ENCODE data around the gene GRK5. TPM values are rescaled to one million over a fixed set of nuclear protein-coding genes. Genes with fewer than 3 reads are reported as not detected.

The GRK5 gene
- total RNA-seq, 2 donors from 2014 or later: 3.4 to 4.9 TPM

DNA sequence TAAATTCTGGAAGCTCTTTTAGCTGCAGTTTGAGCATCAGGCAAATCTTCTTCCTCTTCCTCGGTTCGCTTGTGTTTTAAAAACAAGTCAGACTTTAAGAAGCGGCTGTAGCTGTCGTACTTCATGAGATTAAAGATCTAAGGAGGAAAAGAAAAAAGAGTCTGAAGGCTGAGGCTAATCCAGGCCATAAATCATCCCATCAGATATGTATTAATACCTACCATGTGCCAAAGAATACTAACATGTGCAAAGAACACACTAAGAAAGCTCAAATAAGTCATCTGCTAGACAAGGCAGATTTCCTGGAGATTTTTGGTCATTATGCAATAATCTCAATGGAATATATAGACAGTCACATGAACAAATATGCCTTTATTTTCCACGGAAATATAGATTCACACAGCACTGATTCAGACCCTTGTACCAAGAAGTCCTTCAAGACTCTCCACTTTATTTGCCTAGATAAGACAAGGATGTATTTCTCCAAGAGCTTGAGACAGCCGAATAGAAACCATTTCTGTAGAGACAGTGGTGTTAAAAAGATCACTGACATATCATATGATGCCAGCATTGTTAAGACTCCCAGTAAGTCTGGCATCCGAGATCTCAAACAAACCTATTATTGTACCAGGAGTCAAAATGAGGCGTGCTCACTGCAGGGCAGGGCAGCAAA, 292.9 kb downstream of the GRK5 start:
- ATAC-seq: no peak
- TF ChIP-seq CTCF (IDR thresholded peaks at IDR 0.05) (no peak), POLR2A (IDR thresholded peaks at IDR 0.05) (no peak)
- intact Hi-C loops (cut with DNase I): no loop called here

DNA sequence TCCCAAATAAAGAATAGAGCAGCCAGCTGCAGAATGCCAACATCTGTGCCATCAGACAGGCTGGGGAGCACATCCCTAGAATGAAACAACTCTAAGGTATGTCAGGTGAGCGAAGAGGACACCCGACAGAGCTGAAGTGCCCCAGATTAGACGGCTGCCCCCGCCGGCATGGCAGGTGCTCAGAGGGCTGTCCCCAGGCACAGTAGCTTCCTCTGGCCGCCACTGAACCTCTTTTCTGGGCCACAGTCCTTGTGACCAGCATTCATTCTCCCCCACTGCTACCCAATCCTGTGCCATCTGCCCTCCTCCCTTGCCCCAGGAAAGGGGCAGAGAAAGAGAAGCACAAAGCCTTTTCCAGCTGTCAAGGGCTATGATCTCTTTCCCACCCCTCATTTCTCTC, 293.4 kb downstream of the GRK5 start:
- ATAC-seq (no peak), DNase-seq (no peak)
- intact Hi-C loops (cut with DNase I): no loop called here
- H3K27me3 ChIP-seq: no peaks in the 10 kb centered on the region
- TF ChIP-seq CTCF (IDR thresholded peaks at IDR 0.05): no peak
- H3K9me3 ChIP-seq: no peaks in the 10 kb centered on the region
- no peaks in the 10 kb centered on the region for H3K36me3 ChIP-seq (replicated peaks in 1 of 2; ENCODE audit: insufficient read depth in 1 of 2, low read depth in 2 of 2)
- no peak overlapping the region for H3K27ac ChIP-seq
- 71 to 80% methylated on average over 2 to 6 of the region's 6 CpGs for WGBS, 2 donors
- no peak overlapping the region for H3K4me3 ChIP-seq
- no peaks in the 10 kb centered on the region for H3K4me1 ChIP-seq

More for the DNA sequence above, 292.9 kb downstream of the GRK5 start:
- no peak for DNase-seq
- Histone ChIP-seq H3K36me3 (replicated peaks in 1 of 2; ENCODE audit: insufficient read depth in 1 of 2, low read depth in 2 of 2) (no peaks in the 10 kb centered on the region), H3K4me1 (no peaks in the 10 kb centered on the region), H3K9me3 (no peaks in the 10 kb centered on the region), H3K27ac (no peak overlapping the region), H3K4me3 (no peak overlapping the region), H3K27me3 (no peaks in the 10 kb centered on the region)
- 59 to 69% methylated on average over 8 of the region's 8 CpGs for WGBS, 2 donors

DNA sequence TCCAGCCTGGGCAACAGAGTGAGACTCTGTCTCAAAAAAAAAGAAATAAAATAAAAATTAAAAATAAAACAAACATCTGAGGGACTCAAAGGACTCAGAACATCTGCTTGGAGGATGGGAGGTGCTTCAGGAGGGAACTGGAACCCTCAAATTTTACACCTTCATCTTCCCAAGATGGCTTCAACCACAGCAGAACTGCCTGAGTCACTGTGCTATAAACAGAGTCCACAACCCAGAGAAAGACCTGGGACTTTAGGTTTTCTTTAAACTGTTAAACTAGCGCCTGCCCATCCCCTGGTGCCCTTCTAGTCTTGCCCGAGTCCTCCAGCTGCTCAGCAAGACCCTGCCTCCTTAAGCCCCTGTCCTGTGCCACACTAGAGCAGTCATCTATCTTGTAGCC, 294.3 kb downstream of the GRK5 start:
- DNase-seq: no peak
- Histone ChIP-seq H3K27ac (no peak overlapping the region), H3K36me3 (replicated peaks in 1 of 2; ENCODE audit: insufficient read depth in 1 of 2, low read depth in 2 of 2) (no peaks in the 10 kb centered on the region), H3K4me1 (no peaks in the 10 kb centered on the region), H3K27me3 (no peaks in the 10 kb centered on the region), H3K4me3 (no peak overlapping the region), H3K9me3 (no peaks in the 10 kb centered on the region)
- no peak for TF ChIP-seq CTCF (IDR thresholded peaks at IDR 0.05)
- no peak for TF ChIP-seq POLR2A (IDR thresholded peaks at IDR 0.05)
- WGBS, 2 donors: 69 to 90% methylated on average over 1 to 2 of the region's 2 CpGs
- intact Hi-C loops (cut with DNase I): no loop called here
- no peak for ATAC-seq

DNA sequence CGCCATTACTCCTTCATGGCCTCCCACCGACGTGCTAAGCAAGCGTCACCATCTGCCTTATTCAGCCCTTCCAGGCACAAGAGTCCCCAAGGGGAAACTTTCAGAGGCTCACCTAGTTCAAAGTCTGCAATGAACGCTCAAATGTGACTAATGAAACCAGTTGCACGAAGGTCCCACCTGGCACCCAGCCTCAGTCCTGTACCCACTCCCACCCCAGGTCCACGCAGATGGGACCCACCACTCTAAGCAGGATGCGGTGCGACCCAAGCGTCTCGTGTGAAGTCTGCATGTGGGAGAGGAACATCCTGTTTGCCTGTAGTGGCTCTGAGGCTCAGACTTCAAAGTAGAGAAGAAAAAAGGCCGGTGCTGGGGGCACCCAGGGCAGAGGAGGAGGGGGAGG, 294.8 kb downstream of the GRK5 start:
- H3K9me3 ChIP-seq: no peaks in the 10 kb centered on the region
- ATAC-seq (no peak), DNase-seq (peak in 1 of 4 donors; percentile 11)
- H3K4me3 ChIP-seq: no peak overlapping the region
- intact Hi-C loops (cut with DNase I): no loop called here
- no peaks in the 10 kb centered on the region for H3K36me3 ChIP-seq (replicated peaks in 1 of 2; ENCODE audit: insufficient read depth in 1 of 2, low read depth in 2 of 2)
- 42 to 55% methylated on average over 10 to 12 of the region's 12 CpGs for WGBS, 2 donors
- no peaks in the 10 kb centered on the region for H3K4me1 ChIP-seq
- TF ChIP-seq POLR2A (IDR thresholded peaks at IDR 0.05) (no peak), CTCF (IDR thresholded peaks at IDR 0.05) (no peak)
- H3K27me3 ChIP-seq: no peaks in the 10 kb centered on the region
- no peak overlapping the region for H3K27ac ChIP-seq

DNA sequence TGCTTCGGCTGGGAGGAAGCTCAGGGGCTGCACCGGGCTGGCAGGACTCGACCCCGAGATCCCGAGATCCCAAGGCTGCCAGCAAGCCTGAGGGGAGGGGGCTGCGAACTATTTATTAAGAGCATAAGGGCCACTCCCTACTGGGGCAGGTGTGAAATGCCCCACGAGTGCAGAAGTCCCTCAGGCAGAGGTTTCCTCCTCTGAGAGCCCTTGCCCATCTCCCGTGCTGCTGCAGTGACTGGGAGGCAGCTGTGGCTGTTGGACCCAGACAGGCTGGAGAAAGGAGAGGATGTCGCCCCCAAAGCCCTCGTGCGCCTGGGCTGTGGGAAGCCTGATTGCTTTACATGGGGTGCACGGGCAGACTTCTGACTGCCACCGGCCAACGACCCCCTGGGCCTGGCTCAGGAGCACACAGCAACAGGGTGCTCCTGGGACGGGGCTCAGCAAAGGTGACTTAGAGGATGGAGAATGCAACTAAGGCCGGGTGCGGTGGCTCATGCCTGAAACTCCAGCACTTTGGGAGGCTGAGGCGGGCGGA, 295.3 kb downstream of the GRK5 start:
- DNase-seq: no peak
- TF ChIP-seq POLR2A (IDR thresholded peaks at IDR 0.05): no peak
- no peak for TF ChIP-seq CTCF (IDR thresholded peaks at IDR 0.05)
- H3K9me3 ChIP-seq: no peaks in the 10 kb centered on the region
- H3K27me3 ChIP-seq: no peaks in the 10 kb centered on the region
- intact Hi-C loops (cut with DNase I): no loop called here
- no peaks in the 10 kb centered on the region for H3K4me1 ChIP-seq
- no peak for ATAC-seq
- H3K36me3 ChIP-seq (replicated peaks in 1 of 2; ENCODE audit: insufficient read depth in 1 of 2, low read depth in 2 of 2): no peaks in the 10 kb centered on the region
- WGBS, 2 donors: 46 to 48% methylated on average over 5 to 19 of the region's 19 CpGs
- H3K27ac ChIP-seq: no peak overlapping the region
- no peak overlapping the region for H3K4me3 ChIP-seq
